ENCODE data around the gene ADCY10. TPM values are rescaled to one million over a fixed set of nuclear protein-coding genes. Genes with fewer than 3 reads are reported as not detected.

The ADCY10 gene
- total and polyA plus RNA-seq, 9 of the 15 experiments (the other 6 are each of a cell fraction or from before 2014, with no cell fraction given): 0.08 to 0.86 (median 0.22) TPM

DNA sequence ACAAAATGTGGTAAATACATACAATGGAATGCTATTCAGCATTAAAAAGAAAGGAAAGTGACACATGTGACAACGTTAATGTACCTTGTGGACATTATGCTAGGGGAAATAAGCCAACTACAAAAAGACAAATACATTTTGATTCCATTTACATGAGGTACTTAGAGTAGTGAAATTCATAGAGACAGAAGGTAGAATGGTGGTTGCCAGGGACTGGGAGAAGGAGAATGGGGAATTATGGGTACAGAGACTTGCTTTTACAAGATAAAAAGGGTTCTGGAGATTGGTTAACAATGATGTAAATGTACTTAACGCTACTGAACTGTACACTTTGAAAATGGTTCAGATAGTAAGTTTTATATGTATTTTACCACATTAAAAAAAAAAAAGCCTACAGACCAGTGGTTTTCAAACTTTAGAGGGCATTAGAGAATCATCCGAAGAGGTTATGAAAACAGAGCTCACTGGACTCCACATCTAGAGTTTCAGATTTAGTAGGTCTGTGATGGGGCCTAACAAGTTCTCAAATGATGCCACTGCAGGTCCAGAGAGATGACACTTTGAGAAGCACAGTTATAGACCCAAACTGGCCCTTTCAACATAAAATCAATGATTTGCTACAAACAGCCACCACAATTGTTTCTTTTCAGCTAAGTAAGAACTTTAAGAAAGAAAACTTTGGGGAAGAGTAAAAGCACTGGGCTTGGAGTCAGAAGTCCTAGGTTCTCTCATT lies 9.6 kb upstream of the ADCY10 start:
- no TSS peak for BruUV-seq (replicated peaks)
- Histone ChIP-seq H3K4me2 (ENCODE audit: insufficient read depth, low read length) (peak overlapping the region; percentile 38), H3K79me2 (ENCODE audit: control insufficient read depth, insufficient read depth, low read length) (peaks cover 89% of the 10 kb centered on the region), H3K9ac (ENCODE audit: insufficient read depth in 1 of 2, low read depth in 2 of 2, low read length in 2 of 2) (peak overlapping the region in 1 of 2 experiments; percentile 67; a peak in 2 of 4 replicates), H4K20me1 (replicated peaks; ENCODE audit: control insufficient read depth, insufficient read depth, low read length) (no peaks in the 10 kb centered on the region), H3K4me1 (replicated peaks in 1 of 2; ENCODE audit: control insufficient read depth in 2 of 2, insufficient read depth in 2 of 2, low read length in 2 of 2) (peaks cover 24 to 55% of the 10 kb centered on the region in 2 experiments), H2AFZ (ENCODE audit: low read depth, low read length) (peak overlapping the region; percentile 28), H3K27ac (ENCODE audit: extremely low read depth, low read depth, low read length) (peak overlapping the region; percentile 76), H3K9me1 (ENCODE audit: control insufficient read depth, insufficient read depth, low read length) (no peaks in the 10 kb centered on the region), H3K36me3 (ENCODE audit: control insufficient read depth, insufficient read depth, low read length) (peaks cover 35% of the 10 kb centered on the region), H3K4me3 (no peak overlapping the region), H3K9me3 (replicated peaks; ENCODE audit: control insufficient read depth, insufficient read depth, low read depth, low read length) (no peaks in the 10 kb centered on the region), H3K27me3 (ENCODE audit: control insufficient read depth in 2 of 2, insufficient read depth in 2 of 2, low read length in 2 of 2) (no peaks in the 10 kb centered on the region)
- FAIRE-seq (peak; percentile 23), ATAC-seq (peak; percentile 41), DNase-seq (ENCODE audit: extremely low read depth in 1 of 4, low spot score in 3 of 4) (peak in 1 of 4 experiments; percentile 60)
- CTCF ChIA-PET (ENCODE audit: low intra/inter-chr PET ratio): no interaction called here
- in situ Hi-C loops (cut with MboI) (no loop called here), intact Hi-C loops (cut with micrococcal nuclease) (loop anchor here (5.0 kb wide), 1 partner anchor 201 kb away; the partner anchor contains the start of gene MPZL1)
- 19% methylated on average over 3 of the region's 3 CpGs for WGBS (ENCODE audit: insufficient coverage, low coverage, missing lambda C conversion rate)
- POLR2A ChIA-PET: interaction anchor here (0.7 to 1.7 kb wide), 5 partner anchors 9 to 257 kb away, joined by 3 to 11 read pairs (median 3); partner anchors contain the start of genes ADCY10, DCAF6 and MPC2
- TF ChIP-seq EHMT2 (IDR thresholded peaks at IDR 0.05) (0 out of 2 replicates have a peak, but pooled peaks have one; percentile 36), CEBPG (CRISPR knock-in tag; IDR thresholded peaks at IDR 0.05) (no peak), CEBPG (tag; conservative IDR thresholded peaks at IDR 0.05 in 1 of 2, IDR thresholded peaks at IDR 0.05 in 1 of 2) (no peak), NFE2 (IDR thresholded peaks at IDR 0.05; ENCODE audit: low read depth) (no peak), PML (IDR thresholded peaks at IDR 0.05; ENCODE audit: low read length) (0 out of 2 replicates have a peak, but pooled peaks have one; percentile 10), NR2C1 (IDR thresholded peaks at IDR 0.05) (no peak), NR2C1 (tag; IDR thresholded peaks at IDR 0.05) (peak; percentile 0; the same call in 1 of the 2 replicates), HDGF (IDR thresholded peaks at IDR 0.05) (no peak), ZNF134 (CRISPR knock-in tag; conservative IDR thresholded peaks at IDR 0.05) (peak; percentile 39; the same call in 1 of the 2 replicates), MAFK (IDR thresholded peaks at IDR 0.05; ENCODE audit: low read length) (0 out of 2 replicates have a peak, but pooled peaks have one; percentile 15), ZKSCAN8 (CRISPR knock-in tag; IDR thresholded peaks at IDR 0.05) (0 out of 2 replicates have a peak, but pooled peaks have one; percentile 59), EP300 (IDR thresholded peaks at IDR 0.05; ENCODE audit: low read length) (0 out of 2 replicates have a peak, but pooled peaks have one; percentile 10), ZFX (CRISPR knock-in tag; IDR thresholded peaks at IDR 0.05) (peak; percentile 60)
- TF ChIP-seq, protein P1, sequence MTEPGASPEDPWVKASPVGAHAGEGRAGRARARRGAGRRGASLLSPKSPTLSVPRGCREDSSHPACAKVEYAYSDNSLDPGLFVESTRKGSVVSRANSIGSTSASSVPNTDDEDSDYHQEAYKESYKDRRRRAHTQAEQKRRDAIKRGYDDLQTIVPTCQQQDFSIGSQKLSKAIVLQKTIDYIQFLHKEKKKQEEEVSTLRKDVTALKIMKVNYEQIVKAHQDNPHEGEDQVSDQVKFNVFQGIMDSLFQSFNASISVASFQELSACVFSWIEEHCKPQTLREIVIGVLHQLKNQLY (CRISPR knock-in tag; conservative IDR thresholded peaks at IDR 0.05): no peak
- TF ChIP-seq, protein P2, sequence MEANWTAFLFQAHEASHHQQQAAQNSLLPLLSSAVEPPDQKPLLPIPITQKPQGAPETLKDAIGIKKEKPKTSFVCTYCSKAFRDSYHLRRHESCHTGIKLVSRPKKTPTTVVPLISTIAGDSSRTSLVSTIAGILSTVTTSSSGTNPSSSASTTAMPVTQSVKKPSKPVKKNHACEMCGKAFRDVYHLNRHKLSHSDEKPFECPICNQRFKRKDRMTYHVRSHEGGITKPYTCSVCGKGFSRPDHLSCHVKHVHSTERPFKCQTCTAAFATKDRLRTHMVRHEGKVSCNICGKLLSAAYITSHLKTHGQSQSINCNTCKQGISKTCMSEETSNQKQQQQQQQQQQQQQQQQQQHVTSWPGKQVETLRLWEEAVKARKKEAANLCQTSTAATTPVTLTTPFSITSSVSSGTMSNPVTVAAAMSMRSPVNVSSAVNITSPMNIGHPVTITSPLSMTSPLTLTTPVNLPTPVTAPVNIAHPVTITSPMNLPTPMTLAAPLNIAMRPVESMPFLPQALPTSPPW (CRISPR knock-in tag; IDR thresholded peaks at IDR 0.05): peak; percentile 21; the same call in 1 of the 2 replicates
- TF ChIP-seq, protein P3, sequence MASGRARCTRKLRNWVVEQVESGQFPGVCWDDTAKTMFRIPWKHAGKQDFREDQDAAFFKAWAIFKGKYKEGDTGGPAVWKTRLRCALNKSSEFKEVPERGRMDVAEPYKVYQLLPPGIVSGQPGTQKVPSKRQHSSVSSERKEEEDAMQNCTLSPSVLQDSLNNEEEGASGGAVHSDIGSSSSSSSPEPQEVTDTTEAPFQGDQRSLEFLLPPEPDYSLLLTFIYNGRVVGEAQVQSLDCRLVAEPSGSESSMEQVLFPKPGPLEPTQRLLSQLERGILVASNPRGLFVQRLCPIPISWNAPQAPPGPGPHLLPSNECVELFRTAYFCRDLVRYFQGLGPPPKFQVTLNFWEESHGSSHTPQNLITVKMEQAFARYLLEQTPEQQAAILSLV (tag; IDR thresholded peaks at IDR 0.05): 0 out of 2 replicates have a peak, but pooled peaks have one; percentile 22
- TF ChIP-seq, protein P4, sequence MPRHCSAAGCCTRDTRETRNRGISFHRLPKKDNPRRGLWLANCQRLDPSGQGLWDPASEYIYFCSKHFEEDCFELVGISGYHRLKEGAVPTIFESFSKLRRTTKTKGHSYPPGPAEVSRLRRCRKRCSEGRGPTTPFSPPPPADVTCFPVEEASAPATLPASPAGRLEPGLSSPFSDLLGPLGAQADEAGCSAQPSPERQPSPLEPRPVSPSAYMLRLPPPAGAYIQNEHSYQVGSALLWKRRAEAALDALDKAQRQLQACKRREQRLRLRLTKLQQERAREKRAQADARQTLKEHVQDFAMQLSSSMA (CRISPR knock-in tag; IDR thresholded peaks at IDR 0.05): no peak
